ENCODE data around the gene AZIN2. TPM values are rescaled to one million over a fixed set of nuclear protein-coding genes. Genes with fewer than 3 reads are reported as not detected.
A peak's percentile ranks its signal among the peaks of the same experiment; 100 is the strongest.

AZIN2 gene
- total and polyA plus RNA-seq, 2 donors (not counting 3 experiments of a cell fraction or from before 2014, with no cell fraction given), result 0.91 to 1.4 TPM

DNA sequence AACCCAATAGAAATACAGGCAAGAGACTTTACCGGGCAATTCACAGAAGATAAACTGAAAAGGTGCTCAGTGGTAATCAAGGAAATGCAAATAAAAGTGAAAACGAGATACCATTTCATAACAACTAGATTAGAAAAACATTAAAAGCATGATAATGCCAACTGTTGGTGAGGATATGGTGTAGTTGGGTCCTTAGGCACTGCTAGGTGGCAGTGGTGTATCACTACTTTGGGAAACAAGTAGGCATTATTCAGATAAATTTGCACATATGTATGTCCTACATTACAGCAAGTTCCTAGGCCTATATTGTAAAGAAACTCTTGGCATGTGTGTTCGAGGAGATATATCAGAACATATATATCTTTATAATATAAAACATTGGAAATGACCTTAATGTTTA, 31.0 kb downstream of the AZIN2 start:
- DNase-seq (ENCODE audit: low read depth, low spot score) (peak; percentile 49), FAIRE-seq (no peak)
- Histone ChIP-seq H3K79me2 (ENCODE audit: control insufficient read depth, insufficient read depth, low read length) (no peaks in the 10 kb centered on the region), H3K27me3 (ENCODE audit: control insufficient read depth in 2 of 2, insufficient read depth in 2 of 2, low read length in 2 of 2) (peaks cover 2 to 12% of the 10 kb centered on the region in 2 experiments), H3K27ac (ENCODE audit: insufficient read depth, low read depth, low read length) (no peak overlapping the region), H3K4me3 (replicated peaks in 1 of 3; ENCODE audit: insufficient read depth in 1 of 3, low read depth in 1 of 3, low read length in 3 of 3) (no peak overlapping the region), H3K9me1 (replicated peaks; ENCODE audit: control insufficient read depth, extremely low read depth, insufficient read depth, low read length) (no peaks in the 10 kb centered on the region), H2AFZ (ENCODE audit: low read depth, low read length) (no peak overlapping the region), H4K20me1 (replicated peaks; ENCODE audit: control insufficient read depth, extremely low read depth, insufficient read depth, low read length) (no peaks in the 10 kb centered on the region), H3K9me3 (replicated peaks; ENCODE audit: control insufficient read depth, insufficient read depth, low read length) (no peaks in the 10 kb centered on the region), H3K4me1 (ENCODE audit: control insufficient read depth, extremely low read depth, insufficient read depth, low read length) (no peaks in the 10 kb centered on the region), H3K4me2 (ENCODE audit: insufficient read depth, low read length) (no peak overlapping the region), H3K9ac (replicated peaks; ENCODE audit: extremely low read depth, insufficient read depth, low read length) (no peak overlapping the region), H3K36me3 (ENCODE audit: control insufficient read depth in 2 of 2, extremely low read depth in 1 of 2, insufficient read depth in 2 of 2, low read length in 2 of 2) (no peaks in the 10 kb centered on the region)
- dilution Hi-C loops (cut with MboI; ENCODE audit: extremely low pct_ligation_motif_present, low sequenced_read_pairs) (no loop called here), intact Hi-C loops (cut with micrococcal nuclease) (loop anchor here (5.0 kb wide), 2 partner anchors 345 to 500 kb away; no protein-coding TSS in a partner anchor)
- no TSS peak for BruUV-seq (replicated peaks)
- POLR2A ChIA-PET, result no interaction called here
- CTCF ChIA-PET, result interaction anchor here (0.7 kb wide), 1 partner anchor 503 kb away, joined by 3 read pairs; no protein-coding TSS in a partner anchor
- TF ChIP-seq JUN (IDR thresholded peaks at IDR 0.05; ENCODE audit: borderline replicate concordance, insufficient read depth, insufficient read length, low read depth) (no peak), MYC (IDR thresholded peaks at IDR 0.05; ENCODE audit: low read depth, low read length) (no peak), FOS (IDR thresholded peaks at IDR 0.05; ENCODE audit: borderline replicate concordance, insufficient read depth, low read length) (no peak), GATA2 (IDR thresholded peaks at IDR 0.05; ENCODE audit: insufficient read depth, insufficient read length, low read depth, low read length) (no peak)
- TF ChIP-seq, protein P1, sequence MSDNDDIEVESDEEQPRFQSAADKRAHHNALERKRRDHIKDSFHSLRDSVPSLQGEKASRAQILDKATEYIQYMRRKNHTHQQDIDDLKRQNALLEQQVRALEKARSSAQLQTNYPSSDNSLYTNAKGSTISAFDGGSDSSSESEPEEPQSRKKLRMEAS (IDR thresholded peaks at IDR 0.05; ENCODE audit: insufficient read depth, insufficient read length), result no peak
- TF ChIP-seq, protein P2, sequence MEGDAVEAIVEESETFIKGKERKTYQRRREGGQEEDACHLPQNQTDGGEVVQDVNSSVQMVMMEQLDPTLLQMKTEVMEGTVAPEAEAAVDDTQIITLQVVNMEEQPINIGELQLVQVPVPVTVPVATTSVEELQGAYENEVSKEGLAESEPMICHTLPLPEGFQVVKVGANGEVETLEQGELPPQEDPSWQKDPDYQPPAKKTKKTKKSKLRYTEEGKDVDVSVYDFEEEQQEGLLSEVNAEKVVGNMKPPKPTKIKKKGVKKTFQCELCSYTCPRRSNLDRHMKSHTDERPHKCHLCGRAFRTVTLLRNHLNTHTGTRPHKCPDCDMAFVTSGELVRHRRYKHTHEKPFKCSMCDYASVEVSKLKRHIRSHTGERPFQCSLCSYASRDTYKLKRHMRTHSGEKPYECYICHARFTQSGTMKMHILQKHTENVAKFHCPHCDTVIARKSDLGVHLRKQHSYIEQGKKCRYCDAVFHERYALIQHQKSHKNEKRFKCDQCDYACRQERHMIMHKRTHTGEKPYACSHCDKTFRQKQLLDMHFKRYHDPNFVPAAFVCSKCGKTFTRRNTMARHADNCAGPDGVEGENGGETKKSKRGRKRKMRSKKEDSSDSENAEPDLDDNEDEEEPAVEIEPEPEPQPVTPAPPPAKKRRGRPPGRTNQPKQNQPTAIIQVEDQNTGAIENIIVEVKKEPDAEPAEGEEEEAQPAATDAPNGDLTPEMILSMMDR (IDR thresholded peaks at IDR 0.05; ENCODE audit: extremely low read depth in 1 of 2, insufficient read depth in 1 of 2, low read depth in 1 of 2, low read length in 2 of 2), result peak in 1 of 2 donors; percentile 36
